Mesenchymal stem cell (in vitro differentiated cells and primary cell): ENCODE results near the gene BSND.

Experiments
- DNase-seq: peaks from one replicate; pipeline ENCODE4 v3.0.0-alpha.2; 2013
- H2AFZ ChIP-seq: one replicate; pipeline ENCODE4 v1.6.1; 2013; ENCODE audit warnings: low read depth, mild to moderate bottlenecking, control low read depth, inconsistent platforms, low read length, moderate library complexity
- H2AK5ac ChIP-seq: 2 replicates; pipeline ENCODE4 v1.6.1; 2013; ENCODE audit warnings: low read length, moderate library complexity, mild to moderate bottlenecking, inconsistent platforms; ENCODE audit not compliant: severe bottlenecking
- H2BK120ac ChIP-seq: one replicate; pipeline ENCODE4 v1.6.1; 2013; ENCODE audit warnings: low read depth, mild to moderate bottlenecking, inconsistent platforms, low read length, moderate library complexity
- H2BK12ac ChIP-seq, 2 experiments: one replicate each; pipeline ENCODE4 v1.6.1; 2013; ENCODE audit warnings: inconsistent platforms in 2 of 2, low read length in 2 of 2, mild to moderate bottlenecking in 2 of 2, moderate library complexity in 2 of 2, control low read depth in 1 of 2
- H2BK15ac ChIP-seq: one replicate; pipeline ENCODE4 v1.6.1; 2013; ENCODE audit warnings: mild to moderate bottlenecking, low read depth, inconsistent platforms; ENCODE audit not compliant: poor library complexity, severe bottlenecking
- H2BK5ac ChIP-seq: 2 replicates; pipeline ENCODE4 v1.6.1; 2013; ENCODE audit warnings: low read depth, mild to moderate bottlenecking, low read length, control low read depth, inconsistent platforms; ENCODE audit not compliant: poor library complexity, severe bottlenecking
- H3K14ac ChIP-seq, 2 experiments: one replicate each; pipeline ENCODE4 v1.6.1; 2013; ENCODE audit warnings: inconsistent platforms in 2 of 2, low read length in 2 of 2, control low read depth in 1 of 2, mild to moderate bottlenecking in 1 of 2, moderate library complexity in 1 of 2
- H3K18ac ChIP-seq, 2 experiments: one replicate each; pipeline ENCODE4 v1.6.1; 2013; ENCODE audit warnings: inconsistent platforms in 2 of 2, low read length in 2 of 2, control low read depth in 1 of 2, low read depth in 1 of 2, mild to moderate bottlenecking in 1 of 2
- H3K23ac ChIP-seq, 2 experiments: one replicate each; pipeline ENCODE4 v1.6.1; 2013; ENCODE audit warnings: inconsistent platforms in 2 of 2, low read length in 2 of 2, mild to moderate bottlenecking in 2 of 2, moderate library complexity in 2 of 2, control low read depth in 1 of 2
- H3K27ac ChIP-seq: 2 replicates; pipeline ENCODE4 v1.5.1; 2013; ENCODE audit warnings: mild to moderate bottlenecking, moderate library complexity, low read length, control low read depth, inconsistent platforms; ENCODE audit not compliant: poor library complexity, severe bottlenecking
- H3K27me3 ChIP-seq, 2 experiments: 2 replicates each; pipeline versions ENCODE4 v1.6.1 to v1.7.0; 2013; ENCODE audit warnings: low read length in 2 of 2, mild to moderate bottlenecking in 2 of 2, moderate library complexity in 2 of 2, control low read depth in 1 of 2, inconsistent platforms in 1 of 2; ENCODE audit not compliant: control insufficient read depth in 1 of 2, insufficient read depth in 1 of 2
- H3K36me3 ChIP-seq, 2 experiments: 2 replicates each; pipeline versions ENCODE4 v1.6.1 to v1.7.0; 2013; ENCODE audit warnings: low read length in 2 of 2, control low read depth in 1 of 2, inconsistent platforms in 1 of 2, low read depth in 1 of 2, mild to moderate bottlenecking in 1 of 2; ENCODE audit not compliant: insufficient read depth in 2 of 2, control insufficient read depth in 1 of 2
- H3K4ac ChIP-seq, 2 experiments: one replicate each; pipeline ENCODE4 v1.6.1; 2013; ENCODE audit warnings: inconsistent platforms in 2 of 2, low read length in 2 of 2, mild to moderate bottlenecking in 2 of 2, moderate library complexity in 2 of 2, control low read depth in 1 of 2, low read depth in 1 of 2
- H3K4me1 ChIP-seq: 2 replicates; pipeline ENCODE4 v1.6.1; 2013; ENCODE audit warnings: low read depth, low read length, control low read depth; ENCODE audit not compliant: control insufficient read depth, insufficient read depth
- H3K4me2 ChIP-seq: 2 replicates; pipeline ENCODE4 v1.6.1; 2013; ENCODE audit warnings: low read length, mild to moderate bottlenecking, inconsistent platforms; ENCODE audit not compliant: poor library complexity, severe bottlenecking
- H3K4me3 ChIP-seq, 2 experiments: 2 replicates each; pipeline versions ENCODE4 v1.5.1 to v1.7.0; 2013; ENCODE audit warnings: low read length in 2 of 2, mild to moderate bottlenecking in 2 of 2, control low read depth in 1 of 2, low read depth in 1 of 2; ENCODE audit not compliant: insufficient read depth in 1 of 2
- H3K79me1 ChIP-seq: replicated peaks from 2 replicates; pipeline ENCODE4 v1.6.1; 2013; ENCODE audit warnings: mild to moderate bottlenecking, control low read depth, low read length, inconsistent platforms; ENCODE audit not compliant: poor library complexity, severe bottlenecking
- H3K9ac ChIP-seq: 2 replicates; pipeline ENCODE4 v1.7.0; 2013; ENCODE audit warnings: mild to moderate bottlenecking, low read length, moderate library complexity
- H3K9me3 ChIP-seq: 2 replicates; pipeline ENCODE4 v1.7.0; 2013; ENCODE audit warnings: mild to moderate bottlenecking, low read length; ENCODE audit not compliant: control insufficient read depth
- H4K8ac ChIP-seq: one replicate; pipeline ENCODE4 v1.6.1; 2013; ENCODE audit warnings: inconsistent platforms, mild to moderate bottlenecking, low read length, moderate library complexity
- H4K91ac ChIP-seq: one replicate; pipeline ENCODE4 v1.6.1; 2013; ENCODE audit warnings: mild to moderate bottlenecking, low read length, inconsistent platforms
- WGBS: methylation state at CpG from one replicate; pipeline ENCODE4 v1.1.7; 2013; ENCODE audit warnings: mixed read lengths; 5-methylcytosine and 5-hydroxymethylcytosine counted together

Gene BSND

GRCh38 chr1:55048453-55049270 lies 49.9 kb downstream of the BSND start:
- Histone ChIP-seq H3K14ac (peak overlapping the region in 1 of 2 experiments; percentile 26), H3K36me3 (no peaks in the 10 kb centered on the region), H4K8ac (no peak overlapping the region), H3K23ac (no peak overlapping the region), H2BK5ac (no peak overlapping the region), H3K4me2 (no peak overlapping the region), H2BK15ac (no peak overlapping the region), H3K4ac (no peak overlapping the region), H3K27me3 (peaks cover 0 to 51% of the 10 kb centered on the region in 2 experiments), H3K4me1 (peaks cover 5% of the 10 kb centered on the region), H2AK5ac (no peak overlapping the region), H4K91ac (no peak overlapping the region), H3K18ac (no peak overlapping the region), H3K79me1 (no peaks in the 10 kb centered on the region), H2BK12ac (no peak overlapping the region), H3K4me3 (no peak overlapping the region), H3K9me3 (no peaks in the 10 kb centered on the region), H2BK120ac (no peak overlapping the region), H2AFZ (no peak overlapping the region), H3K27ac (no peak overlapping the region), H3K9ac (no peak overlapping the region)
- DNase-seq = no peak
- WGBS = 78% methylated on average over 7 of the region's 11 CpGs

- no peak overlapping the region for H3K4ac ChIP-seq
- H3K27me3 ChIP-seq = peaks cover 0 to 46% of the 10 kb centered on the region in 2 experiments
- H2BK12ac ChIP-seq = no peak overlapping the region
- no peak overlapping the region for H3K18ac ChIP-seq
- H4K91ac ChIP-seq = no peak overlapping the region
- no peaks in the 10 kb centered on the region for H3K79me1 ChIP-seq
- no peak overlapping the region for H2AK5ac ChIP-seq
- 90% methylated on average over 9 of the region's 9 CpGs for WGBS
- no peak overlapping the region for H3K4me2 ChIP-seq
- H2BK5ac ChIP-seq = no peak overlapping the region
- peaks cover 5% of the 10 kb centered on the region for H3K4me1 ChIP-seq
- no peak overlapping the region for H3K23ac ChIP-seq
- H3K36me3 ChIP-seq = no peaks in the 10 kb centered on the region
- H4K8ac ChIP-seq = no peak overlapping the region
- H3K4me3 ChIP-seq = no peak overlapping the region
- H3K14ac ChIP-seq = peak overlapping the region in 1 of 2 experiments; percentile 26
- no peak for DNase-seq
- H3K9ac ChIP-seq = no peak overlapping the region
- no peaks in the 10 kb centered on the region for H3K9me3 ChIP-seq
- H2AFZ ChIP-seq = no peak overlapping the region
- H2BK15ac ChIP-seq = no peak overlapping the region
- H3K27ac ChIP-seq = no peak overlapping the region
- H2BK120ac ChIP-seq = no peak overlapping the region
These were observed 50.7 kb downstream of the BSND start for GRCh38 chr1:55049271-55049913.

- Histone ChIP-seq H3K9me3 (no peaks in the 10 kb centered on the region), H2BK5ac (no peak overlapping the region), H3K18ac (no peak overlapping the region), H2BK12ac (no peak overlapping the region), H3K36me3 (no peaks in the 10 kb centered on the region), H3K4me1 (peaks cover 5% of the 10 kb centered on the region), H2AFZ (no peak overlapping the region), H4K91ac (no peak overlapping the region), H2BK120ac (no peak overlapping the region), H3K14ac (no peak overlapping the region), H3K79me1 (no peaks in the 10 kb centered on the region), H2BK15ac (no peak overlapping the region), H3K27ac (no peak overlapping the region), H3K27me3 (peaks cover 0 to 46% of the 10 kb centered on the region in 2 experiments), H3K4me2 (no peak overlapping the region), H3K9ac (no peak overlapping the region), H4K8ac (no peak overlapping the region), H2AK5ac (no peak overlapping the region), H3K4me3 (no peak overlapping the region), H3K4ac (no peak overlapping the region), H3K23ac (no peak overlapping the region)
- no peak for DNase-seq
- WGBS = 88% methylated on average over 9 of the region's 9 CpGs
These were observed 51.2 kb downstream of the BSND start for GRCh38 chr1:55049914-55050278.

GRCh38 chr1:55050283-55050682 lies 51.5 kb downstream of the BSND start:
- Histone ChIP-seq H2AK5ac (no peak overlapping the region), H2BK120ac (no peak overlapping the region), H3K18ac (no peak overlapping the region), H3K27ac (no peak overlapping the region), H3K79me1 (no peaks in the 10 kb centered on the region), H2BK5ac (no peak overlapping the region), H3K4ac (no peak overlapping the region), H3K4me1 (peaks cover 5% of the 10 kb centered on the region), H3K4me2 (no peak overlapping the region), H3K36me3 (no peaks in the 10 kb centered on the region), H2AFZ (no peak overlapping the region), H3K9me3 (no peaks in the 10 kb centered on the region), H4K8ac (no peak overlapping the region), H3K9ac (no peak overlapping the region), H3K27me3 (peaks cover 0 to 44% of the 10 kb centered on the region in 2 experiments), H3K14ac (peak overlapping the region in 1 of 2 experiments; percentile 68), H4K91ac (no peak overlapping the region), H3K23ac (no peak overlapping the region), H2BK12ac (no peak overlapping the region), H3K4me3 (no peak overlapping the region), H2BK15ac (no peak overlapping the region)
- WGBS = 90% methylated on average over 9 of the region's 9 CpGs
- no peak for DNase-seq
